DMS114 treated with DMSO at 0.1 percent for 48 hours (cell line): ENCODE measurements around the gene ENOX1.

Source experiments
- DNase-seq: peaks from one replicate; lab custom pipeline; 2025; ENCODE audit not compliant: unreplicated experiment; lab: John Stamatoyannopoulos, UW

Gene ENOX1

DNA sequence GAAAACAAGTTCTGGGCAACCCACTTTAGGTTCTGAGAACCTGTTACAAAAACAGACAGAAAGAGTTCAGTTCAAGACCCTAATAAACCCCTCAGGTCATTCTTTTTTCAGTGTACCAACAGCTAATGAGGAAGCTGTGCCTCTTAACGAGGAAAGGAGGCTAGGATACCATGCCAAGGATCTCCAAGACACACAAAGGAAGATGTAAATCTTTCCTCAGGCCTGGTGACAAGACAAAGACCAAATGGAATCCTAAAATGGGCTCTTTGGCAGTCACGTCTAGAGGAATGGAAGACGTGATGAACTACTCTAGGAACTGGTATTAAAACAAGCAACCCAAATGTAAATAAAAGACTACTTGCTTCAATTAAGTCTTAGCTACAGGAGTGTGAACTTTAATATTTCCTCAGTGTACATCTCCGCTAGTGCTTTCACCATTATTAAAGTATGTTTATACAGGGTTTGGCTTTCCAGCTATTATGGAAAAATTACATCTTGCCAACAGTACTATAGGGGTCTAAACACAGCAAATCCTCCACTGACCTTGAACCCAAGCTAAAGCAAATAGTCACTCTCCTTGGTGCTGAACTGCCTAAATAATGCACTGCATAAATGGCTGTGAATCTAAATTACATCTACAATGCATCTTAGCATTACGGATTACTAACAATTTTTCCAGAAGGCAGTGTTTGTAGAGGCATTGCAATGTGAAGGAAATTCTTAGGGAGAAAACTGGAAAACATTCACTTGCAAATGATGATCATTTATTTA lies 42.3 kb downstream of the ENOX1 start:
- DNase-seq, result no peak

DNA sequence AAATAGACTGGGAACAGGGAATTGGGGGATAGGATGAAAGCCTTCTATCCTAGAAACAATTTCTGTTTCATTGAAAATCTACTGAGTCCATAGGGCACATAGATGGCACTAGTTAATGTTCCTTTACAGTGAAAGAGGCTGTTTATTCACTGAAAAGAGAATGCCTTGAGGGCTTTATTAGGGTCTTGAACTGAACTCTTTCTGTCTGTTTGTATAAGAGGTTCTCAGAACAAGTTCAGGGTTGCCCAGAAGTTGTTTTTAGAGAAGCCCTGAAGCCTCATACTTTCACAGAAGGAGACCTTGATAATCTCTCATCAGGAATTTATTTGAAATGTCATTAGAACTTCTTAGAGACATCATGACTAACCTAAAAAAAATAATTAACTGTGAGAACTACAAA lies 43.9 kb downstream of the ENOX1 start:
- no peak for DNase-seq

DNA sequence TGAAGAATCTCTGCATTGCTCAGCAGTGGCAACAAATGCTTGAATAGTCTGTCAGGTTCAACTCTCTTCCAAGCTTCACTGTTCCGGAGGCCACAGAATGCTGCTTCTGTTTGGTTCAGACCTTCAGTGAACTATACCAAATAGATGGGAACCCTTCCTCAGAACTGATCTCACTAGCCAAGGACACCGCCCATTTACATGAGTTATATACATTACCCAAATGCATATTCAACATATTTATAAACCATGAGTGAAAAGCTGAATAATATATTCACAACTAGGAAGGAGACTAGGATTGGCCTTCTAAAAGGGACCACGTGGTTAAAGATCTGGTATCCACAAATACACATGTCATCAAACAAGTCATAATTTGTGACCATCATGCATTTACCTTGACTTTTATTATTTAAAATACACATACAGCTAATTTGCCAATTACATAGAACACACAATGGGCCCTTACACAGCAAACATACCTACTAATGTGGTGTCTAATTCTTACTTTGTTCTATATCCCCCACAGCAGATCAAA lies 49.3 kb downstream of the ENOX1 start:
- DNase-seq, result no peak

DNA sequence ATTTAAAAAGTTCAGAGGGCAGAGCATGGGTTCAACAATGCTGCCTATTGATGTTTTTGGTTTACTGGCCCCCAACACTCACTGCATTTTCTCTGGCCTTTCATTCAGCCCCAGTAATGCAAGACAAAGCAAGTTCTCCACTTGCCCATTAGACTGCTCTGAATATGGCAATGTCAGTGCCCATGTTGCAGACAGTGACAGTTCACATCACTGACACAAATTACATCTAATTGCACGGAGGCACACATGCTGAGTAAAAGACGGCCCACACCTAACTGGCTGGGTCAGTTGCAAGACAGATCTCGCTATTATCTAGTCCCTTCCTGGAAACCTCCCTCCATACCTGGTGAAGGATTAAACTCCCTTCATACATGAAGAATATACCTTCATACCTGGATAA lies 54.0 kb downstream of the ENOX1 start:
- DNase-seq, result no peak

DNA sequence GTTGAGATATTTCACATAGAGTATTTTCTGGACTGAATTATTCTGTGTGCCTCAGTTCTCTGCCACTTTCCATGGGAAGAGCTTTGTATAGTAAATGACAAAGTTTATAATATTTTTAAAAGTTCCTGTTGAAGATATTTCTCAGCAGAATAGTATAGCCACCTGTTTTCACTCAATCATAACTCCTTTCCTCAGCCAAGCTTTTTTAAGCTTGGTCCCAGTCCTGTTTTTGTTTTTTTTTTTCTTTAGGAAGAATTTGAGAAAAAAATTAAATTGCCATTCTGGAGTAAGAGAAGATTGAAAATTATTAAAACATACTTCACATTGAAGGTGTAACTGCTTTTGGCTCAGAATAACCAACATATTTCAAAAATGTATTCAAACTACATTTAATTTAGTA lies 55.5 kb downstream of the ENOX1 start:
- DNase-seq, result no peak

DNA sequence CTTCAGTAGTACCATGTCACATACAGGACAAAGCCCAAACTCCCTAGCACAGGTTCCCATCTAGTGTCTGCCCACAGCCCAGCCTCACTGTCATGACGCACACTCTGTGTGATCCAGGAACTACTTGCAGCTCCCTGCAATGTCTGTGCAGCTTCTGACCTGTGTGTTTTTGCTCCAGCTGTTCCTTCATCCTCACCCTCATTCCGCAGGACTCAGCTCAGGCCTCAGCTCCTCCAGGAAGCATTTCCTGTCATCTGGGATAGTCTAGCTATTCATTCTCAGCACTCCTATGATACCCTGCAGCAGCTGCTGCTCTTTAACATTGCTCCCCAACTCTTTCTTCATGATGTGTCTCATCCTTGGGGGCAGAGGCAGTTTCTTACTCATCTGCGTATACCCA lies 56.1 kb downstream of the ENOX1 start:
- DNase-seq, result no peak

DNA sequence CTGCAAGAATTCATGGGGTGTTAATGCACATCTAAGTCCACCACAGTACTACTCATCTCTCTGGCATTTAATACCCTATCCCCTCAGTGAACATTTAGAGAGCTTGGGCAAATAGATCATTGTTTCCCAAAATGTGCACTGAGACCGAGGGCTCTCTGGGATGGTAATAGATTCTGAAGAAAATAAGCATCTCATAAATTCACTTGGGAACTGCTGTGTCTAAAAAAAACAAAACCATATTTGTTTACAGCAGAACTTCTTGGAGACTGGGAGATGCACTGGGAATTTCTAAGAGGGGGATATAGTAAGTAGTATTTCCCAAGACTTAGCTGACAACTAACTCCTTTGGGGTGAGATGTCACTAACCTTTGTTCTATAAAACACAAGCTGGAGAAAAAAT lies 58.4 kb downstream of the ENOX1 start:
- DNase-seq, result no peak

DNA sequence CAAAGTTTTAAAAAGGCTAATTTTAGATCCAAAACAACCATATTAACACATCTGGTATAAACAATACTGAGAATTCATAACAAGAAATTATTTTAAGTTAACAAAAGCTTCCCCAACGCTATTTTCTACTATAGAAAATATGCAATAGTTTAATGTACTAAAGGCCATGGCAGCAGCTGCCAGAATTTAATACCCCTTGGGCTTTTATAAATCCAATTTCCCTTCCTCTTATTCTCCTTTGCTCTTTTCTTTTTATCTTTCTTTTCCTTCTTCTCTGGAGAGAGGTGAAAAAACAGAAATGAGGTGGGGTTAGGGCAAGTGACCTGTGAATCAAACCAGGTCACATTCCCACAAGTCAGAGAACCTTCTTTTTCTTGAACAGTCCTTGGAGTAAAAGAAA lies 58.9 kb downstream of the ENOX1 start:
- no peak for DNase-seq

DNA sequence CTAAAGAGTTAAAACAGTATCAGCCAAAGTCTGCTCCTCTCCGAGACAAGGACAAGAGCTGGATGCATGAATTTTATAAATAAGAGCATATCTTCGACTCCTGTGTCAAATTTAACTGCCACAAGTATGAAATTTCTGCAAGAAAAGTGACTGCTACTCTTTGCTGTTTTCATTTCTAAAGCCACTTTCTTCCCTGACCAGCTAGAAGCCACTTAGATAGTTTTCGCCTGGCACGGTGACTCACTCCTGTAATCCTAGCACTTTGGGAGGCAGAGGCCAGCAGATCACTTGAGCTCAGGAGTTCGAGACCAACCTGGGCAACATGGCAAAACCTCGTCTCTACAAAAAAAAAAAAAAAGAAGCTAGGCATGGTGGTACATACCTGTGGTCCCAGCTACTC lies 61.3 kb downstream of the ENOX1 start:
- DNase-seq, result no peak

DNA sequence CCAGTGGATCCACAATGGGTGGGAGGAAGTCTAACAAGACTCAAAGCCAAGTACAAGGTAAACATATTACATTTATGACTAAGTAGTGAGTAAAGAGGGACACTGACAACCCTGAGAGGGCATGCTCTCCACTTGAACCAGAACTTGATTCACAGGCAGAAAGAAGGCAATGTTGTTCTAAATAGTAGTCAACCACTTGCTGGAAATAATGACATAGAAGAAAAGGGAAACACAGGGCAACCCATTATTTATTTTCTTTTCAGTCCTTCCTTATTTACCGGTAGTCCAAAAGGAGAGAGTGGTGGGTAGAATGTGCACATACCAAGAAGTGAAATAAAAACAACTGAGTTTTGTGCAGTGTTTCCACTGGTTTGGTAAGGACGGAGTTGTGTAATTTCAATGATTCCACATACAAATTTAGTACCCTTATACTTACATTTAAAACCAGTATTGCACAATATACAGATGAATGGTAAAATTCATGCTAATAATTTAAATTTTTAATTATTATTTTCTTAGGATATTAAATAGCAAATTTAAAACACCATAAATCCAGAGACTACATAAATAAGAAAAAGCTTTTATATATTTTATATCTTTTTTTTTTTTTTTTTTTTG lies 65.9 kb downstream of the ENOX1 start:
- no peak for DNase-seq

DNA sequence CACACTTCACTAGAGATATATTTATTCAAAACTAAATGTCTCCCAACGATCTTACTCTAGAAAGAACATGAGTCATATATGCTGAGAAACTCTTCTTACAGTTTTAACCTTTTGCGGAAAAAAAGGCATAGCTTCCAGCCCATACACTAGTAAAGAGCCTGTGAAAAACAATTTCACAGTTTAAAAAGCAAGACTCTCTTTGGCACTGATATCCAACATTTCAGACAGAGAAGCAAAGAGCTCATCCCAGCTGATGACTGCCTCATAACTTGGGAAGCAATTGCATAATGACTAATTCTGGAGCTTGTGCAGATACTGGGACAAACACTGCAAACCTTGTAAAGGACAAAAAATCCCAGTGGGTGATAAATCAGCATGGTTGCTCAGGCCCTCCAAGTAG lies 88.0 kb downstream of the ENOX1 start:
- no peak for DNase-seq

DNA sequence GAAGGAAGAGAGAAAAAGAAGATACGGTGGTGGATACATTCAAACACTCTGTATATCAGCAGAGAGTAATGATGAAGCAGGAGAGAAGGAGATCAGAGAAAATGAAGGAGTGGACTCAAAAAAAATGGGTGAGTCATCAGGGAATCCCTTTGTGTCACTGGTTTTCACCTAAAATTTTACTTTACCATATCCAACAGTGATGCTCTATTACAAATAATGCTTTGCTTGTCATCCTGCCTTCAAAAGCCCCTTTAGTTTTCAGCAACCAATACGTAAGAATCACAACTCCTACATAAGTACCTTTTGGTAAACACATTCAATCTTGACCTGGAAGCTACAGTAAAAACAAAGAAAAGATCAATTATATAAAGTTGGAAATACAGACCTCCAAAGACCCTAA lies 88.8 kb downstream of the ENOX1 start:
- DNase-seq, result no peak

DNA sequence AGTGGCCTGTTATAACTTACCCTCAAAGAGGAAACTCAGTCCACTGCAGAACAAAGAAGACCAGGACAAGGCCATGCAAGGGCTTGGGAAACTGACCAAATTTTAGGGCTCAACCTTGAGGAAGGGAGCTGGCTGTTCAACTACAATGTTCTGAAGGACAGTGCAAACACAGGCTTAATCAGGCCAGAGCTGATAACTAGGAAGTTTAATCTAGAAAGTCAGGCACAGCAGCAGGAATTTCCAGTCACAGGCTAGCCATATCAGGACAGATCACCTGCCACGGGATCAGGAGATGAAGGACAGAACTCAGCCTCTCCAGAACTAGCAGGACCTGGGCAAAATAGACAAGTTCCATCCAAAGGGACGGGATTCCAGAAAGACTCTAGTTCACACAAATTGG lies 89.4 kb downstream of the ENOX1 start:
- no peak for DNase-seq

DNA sequence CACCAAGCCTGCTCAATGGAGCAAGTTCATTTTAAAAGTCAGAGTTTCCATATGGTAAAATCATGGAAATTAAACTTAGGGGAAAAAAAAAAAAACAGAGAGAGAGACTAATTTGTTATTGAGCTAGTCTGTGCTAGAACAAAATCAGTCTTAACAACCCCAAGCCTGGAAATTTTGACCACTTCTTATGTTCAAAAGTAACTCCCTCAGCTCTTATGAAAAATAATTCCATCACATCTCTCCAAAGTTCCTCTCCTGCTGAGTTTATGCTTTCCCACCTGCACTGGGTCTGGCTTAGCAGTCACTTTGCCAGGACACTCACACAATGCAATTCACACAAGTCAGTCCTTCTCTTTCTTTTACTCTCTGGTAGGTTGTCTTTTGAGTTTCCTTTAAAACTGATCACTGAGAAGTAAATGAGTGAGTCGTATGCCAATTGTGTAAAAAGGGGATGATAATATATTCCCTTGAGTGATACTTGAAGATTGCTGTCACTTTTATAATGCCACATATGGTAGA lies 92.6 kb downstream of the ENOX1 start:
- DNase-seq, result no peak

DNA sequence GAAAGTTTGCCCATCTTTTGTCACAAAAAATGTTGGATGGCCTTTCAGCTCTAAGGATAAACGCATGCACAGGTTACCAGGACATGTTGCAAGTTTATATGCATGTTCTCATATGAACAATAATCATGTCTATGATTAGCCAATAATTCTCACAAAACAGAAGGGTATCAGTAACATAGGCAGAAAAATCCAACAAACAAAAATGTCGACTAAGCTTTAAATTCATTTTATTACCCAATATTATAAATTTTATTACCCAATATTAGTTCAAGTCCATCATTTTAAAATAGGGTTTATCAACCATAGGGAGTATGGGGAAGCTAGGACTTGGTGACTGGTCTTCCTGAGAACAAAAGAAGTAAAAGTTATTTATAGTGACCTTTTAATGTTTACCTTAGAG lies 93.1 kb downstream of the ENOX1 start:
- DNase-seq, result no peak

DNA sequence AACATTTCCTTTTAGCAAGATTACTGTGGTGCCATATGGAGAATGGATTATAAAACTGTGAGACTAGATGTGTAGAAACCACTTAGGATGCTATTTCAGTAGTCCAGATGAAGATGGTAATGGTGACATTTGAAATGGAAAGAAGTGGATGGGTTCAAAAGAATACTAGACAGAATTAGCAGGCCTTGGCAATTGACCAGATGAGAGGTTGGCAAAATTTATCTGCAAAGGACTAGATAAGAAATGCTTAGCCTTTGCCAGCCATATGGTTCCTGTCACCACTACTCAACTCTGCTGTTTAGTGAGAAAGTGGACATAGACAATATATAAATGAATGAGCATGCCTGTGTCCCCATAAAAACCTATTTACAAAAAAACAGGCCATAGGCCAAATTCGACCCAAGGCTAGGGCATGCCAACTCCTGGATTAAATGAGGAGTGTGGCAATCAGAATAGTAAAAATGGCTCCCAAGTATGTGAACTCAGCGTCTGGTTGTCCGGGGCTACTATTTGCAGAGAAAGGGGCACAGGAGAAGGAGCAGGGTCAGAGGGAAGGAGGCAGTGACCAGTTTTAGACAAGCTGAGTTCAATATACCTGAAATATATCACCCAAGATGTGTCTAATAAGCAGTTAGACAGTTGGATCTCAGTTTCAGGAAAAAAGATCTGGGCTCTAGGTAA lies 98.4 kb downstream of the ENOX1 start:
- no peak for DNase-seq

DNA sequence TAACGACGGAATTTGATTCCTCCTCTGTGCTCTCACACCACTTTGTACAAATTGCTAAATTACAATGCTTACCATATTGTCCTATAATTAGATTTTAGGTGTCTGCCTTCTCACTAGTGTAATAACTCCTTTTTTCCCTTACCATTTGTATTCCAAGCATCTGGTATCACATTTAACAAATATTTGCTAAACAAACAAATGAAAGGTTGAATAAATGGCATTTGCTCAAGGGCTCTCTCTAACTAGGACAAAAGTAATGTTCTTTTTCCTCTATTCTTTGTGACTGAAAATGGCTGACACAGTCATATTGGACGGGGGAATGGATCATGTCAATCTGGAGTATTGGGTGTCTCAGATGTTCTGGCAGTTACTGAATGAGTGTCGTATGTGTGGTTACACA lies 99.7 kb downstream of the ENOX1 start:
- DNase-seq, result no peak

DNA sequence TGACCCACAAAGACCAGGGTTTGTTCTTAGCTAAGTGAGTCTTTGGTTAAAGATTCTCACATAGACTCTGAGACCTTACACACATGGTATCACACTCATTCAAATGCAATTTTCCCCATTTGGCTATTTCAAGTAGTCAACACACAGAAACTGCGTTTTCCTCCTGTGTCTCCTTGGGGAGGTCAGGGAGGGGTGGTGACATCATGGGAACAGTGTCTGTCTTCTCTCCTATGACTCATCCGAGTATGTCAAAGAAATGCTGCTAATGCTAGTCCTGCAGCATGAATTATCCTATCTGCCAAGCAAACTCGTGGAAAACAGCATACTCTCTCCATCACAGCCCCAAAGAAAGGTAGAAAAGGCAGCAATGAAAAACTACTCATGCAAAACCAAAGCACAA lies 100.2 kb downstream of the ENOX1 start:
- DNase-seq, result no peak

DNA sequence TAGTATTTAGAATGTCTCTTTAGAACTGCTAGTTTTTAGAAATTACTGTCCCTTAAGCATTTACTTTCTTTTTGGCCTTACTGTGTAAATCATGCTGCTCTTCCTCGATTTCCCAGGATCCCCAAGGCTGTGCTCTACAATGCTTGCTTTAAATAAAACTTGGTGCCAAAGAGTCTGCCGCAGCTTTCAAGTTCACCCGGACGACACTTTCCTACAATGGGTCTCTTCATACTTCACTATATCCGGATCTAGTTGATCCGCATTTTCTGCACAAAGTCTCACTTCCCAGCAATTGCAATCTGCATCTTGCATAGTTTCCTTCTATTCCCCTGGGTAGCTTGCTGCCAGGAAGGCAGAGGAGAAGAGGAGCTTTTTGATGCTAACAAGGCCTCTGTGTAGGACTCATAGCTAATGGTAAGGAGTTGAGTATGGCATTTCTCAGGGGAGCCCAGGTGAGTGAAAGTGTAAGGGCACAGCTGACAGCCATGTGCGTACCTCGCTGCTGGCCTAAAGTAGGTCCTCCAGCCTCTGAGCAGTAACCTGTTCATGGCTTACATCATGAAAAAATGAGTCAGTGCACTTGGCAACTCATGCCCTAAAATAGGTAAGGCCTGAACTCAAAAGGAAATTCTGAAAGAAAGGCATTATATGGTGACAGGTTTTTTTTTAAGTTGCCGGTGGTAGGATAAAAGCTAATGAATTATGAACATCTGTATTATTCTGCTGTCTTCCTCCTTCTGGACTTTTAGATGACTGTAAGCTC lies 101.6 kb downstream of the ENOX1 start:
- no peak for DNase-seq

DNA sequence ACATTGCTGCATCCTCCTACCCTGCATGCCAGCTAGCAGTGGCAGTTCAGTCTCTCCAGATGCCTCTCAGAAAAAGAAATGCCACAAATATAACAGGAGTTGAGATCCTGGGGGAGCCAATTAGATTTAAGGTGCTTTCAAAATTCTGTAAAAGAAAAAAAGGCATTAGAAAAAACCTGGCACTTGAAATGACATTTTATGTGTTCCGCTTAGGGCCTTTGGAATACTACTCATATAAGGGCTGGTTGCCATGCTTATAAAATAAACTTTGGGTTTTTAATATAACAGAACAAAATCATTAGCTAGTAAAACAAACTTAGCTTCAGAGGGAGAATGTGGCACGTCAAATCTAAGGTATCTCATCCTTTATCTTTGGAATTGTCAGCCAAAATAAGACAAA lies 104.1 kb downstream of the ENOX1 start:
- DNase-seq, result no peak

DNA sequence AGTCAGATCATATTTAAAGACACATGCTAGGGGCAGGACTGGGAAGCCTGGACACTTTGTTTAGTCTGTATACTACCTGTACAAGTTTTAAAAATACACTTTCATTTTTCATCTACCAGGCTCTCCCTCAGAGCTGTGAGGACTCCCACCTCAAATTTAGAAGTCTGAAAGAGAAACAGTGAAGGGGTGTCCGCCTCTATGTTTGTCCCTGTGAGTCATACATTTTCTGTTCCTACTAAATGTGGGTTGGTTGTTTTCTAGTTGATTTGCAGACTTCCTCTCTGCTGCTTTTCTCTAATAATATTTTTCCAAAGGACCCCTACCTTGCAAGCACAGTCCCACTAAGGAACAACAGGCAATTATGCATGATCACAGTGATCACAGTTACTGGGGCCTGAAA lies 110.5 kb downstream of the ENOX1 start:
- no peak for DNase-seq
